HG02588 (cell line): ENCODE measurements around the gene CASK.
"Not testable (repeated sequence)": the region's sequence is repeated elsewhere in the genome, so short reads cannot be mapped to it uniquely, and the experiment has no call there.

Experiments used
- ATAC-seq: cut with Tn5 transposase; IDR thresholded peaks from one replicate; pipeline ENCODE4 v1.9.1; 2021; ENCODE audit warnings: mild to moderate bottlenecking, moderate library complexity; ENCODE audit not compliant: unreplicated experiment

CASK gene

DNA sequence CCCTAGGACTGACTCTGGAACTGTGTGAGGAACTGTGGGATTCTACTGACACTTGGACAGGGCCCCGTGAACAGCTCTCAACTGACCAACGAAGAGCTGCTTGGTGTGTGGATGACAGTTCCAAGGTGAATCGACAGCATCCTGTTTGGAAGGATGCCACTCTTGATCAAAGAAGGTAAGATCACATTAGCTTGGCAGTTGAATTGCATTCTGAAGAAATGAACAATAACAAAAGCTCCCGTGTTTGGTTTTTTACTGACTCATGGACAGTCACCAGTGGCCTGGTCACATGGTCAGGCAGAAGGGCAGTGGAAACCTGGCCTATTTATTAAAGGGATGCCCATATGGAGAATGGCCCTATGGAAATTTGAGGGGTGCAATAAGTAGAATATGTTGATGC lies 267.7 kb downstream of the CASK start:
- ATAC-seq: no peak

DNA sequence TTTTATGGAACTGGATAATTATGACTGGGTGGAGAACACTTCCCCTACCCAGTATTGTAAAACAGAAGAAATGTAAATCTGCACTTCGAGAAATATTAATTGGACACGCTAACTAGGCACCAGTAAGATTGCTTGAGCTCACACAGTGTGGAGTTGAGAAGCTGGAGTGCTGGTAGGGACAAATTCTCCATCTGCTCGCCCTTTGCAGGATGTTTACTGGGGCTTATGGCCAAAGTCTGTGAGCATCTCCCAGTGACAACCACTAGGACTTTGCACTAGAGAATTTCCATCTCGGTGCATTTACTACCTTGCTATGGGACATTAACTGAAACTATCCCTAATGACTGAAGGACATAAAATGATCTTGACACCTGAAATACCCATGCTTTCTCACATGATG lies 268.3 kb downstream of the CASK start:
- no peak for ATAC-seq

DNA sequence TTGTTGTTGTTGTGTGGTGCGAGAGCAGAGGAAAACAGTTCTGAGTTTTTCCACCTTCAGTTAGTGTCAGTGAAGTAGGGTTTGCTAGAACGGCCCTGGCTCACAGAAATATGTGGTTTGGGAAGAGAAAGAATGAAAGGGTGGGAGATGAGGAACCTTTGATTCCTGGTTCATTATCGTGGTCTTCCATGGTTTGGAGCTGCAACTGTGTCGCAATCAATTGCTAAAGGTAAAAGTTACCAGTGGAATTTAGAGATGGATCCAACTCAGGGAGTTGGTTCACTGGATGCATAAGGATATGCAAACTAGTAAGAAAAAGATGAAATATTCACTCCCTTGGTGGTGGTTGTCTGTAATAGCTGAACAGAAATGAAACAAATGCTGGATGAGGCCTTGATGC lies 270.2 kb downstream of the CASK start:
- ATAC-seq: no peak

DNA sequence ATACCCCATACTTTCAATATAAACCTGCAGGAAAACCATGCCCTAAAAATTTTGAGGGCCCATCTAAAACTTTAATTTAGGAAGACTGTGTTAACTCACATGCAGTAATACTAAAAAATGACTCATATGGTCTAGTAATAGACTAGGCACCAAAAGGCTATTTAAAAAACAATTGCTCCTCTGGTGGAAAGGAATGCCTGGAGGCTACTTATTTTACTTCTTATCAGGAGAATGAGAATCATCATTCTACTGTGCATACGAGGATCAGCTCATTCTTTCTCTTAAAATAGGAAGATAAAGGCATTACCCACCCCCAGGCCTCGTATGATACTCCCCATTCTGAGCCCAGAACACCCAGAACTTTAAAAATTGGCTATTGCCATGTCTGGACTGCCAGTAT lies 277.2 kb downstream of the CASK start:
- not testable (repeated sequence) for ATAC-seq

DNA sequence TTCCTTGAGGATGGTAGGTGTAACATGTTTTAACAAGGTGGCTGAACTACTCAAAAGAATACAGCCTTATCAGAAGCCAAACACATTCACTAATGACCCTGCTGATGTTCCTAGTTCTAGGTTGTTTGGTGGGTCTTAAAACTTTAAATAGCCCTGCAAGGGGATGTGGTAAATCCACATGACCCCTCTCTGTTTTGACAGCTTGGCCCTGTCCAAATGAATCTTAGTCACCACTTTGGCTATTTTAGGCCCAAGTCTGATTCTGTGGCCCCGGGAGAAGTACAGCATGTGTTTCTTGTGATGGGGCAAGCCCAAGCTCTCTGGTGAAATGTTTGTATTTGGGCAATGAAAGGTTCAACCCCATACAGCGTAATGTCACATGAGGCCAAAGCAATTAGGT lies 289.1 kb downstream of the CASK start:
- ATAC-seq: no peak

DNA sequence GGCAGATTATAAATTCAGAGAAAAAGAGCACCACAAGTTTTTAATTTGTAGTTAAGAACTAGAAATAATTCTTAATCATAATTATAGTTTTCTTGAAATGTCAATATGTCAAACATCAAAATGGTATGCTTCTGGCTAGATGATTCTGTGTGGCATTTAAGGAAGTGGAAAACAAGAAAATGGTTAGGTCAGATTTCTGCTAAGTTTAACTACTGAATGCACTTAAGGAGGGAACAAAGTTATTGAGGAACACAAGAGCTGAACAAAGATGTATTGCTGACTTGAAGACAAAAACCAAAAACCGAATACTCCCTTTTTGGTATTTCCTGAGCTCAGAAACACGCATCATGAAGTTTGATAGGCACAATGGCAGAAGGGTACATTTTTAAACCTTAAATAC lies 293.3 kb downstream of the CASK start:
- ATAC-seq: no peak

DNA sequence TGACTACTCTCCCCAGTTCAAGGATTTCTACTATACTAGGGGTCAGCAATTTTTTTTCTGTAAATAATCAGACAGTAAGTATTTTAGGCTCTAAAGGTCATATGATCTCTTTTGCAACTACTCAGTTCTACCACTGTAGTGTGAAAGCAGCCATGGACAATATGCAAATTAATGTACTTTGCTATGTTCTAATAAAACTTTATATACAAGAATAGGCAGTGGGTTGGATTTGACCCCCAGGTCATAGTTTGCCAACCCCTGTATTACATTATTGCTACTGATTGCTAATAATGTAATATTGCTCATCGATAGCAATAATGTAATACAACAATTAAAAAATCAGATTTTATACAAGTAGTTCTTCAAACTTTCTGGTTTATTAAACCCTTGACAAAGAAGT lies 293.8 kb downstream of the CASK start:
- no peak for ATAC-seq

DNA sequence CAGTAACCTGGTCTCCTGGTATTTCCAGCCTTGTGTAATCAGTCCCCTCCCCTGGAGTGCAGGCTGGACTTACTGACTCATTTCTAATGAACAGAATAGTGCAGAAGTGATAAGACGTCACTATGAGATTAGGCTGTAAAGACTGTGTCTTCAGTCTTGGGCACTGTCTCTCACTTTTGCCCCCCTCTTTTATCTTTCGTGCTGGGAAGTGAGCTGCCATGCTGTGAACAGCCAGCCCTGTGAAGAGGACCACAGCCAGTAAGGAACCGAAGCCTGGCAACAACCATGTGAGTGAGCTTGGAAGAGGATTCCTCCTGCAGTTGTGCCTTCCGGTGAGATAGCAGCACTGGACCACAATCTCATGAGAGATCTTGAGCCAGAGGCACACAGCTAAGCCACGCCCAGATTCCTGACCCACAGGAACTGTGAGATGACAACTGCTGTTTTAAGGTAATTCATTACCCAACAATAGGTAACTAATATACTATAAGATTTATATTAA lies 302.1 kb downstream of the CASK start:
- ATAC-seq: no peak

DNA sequence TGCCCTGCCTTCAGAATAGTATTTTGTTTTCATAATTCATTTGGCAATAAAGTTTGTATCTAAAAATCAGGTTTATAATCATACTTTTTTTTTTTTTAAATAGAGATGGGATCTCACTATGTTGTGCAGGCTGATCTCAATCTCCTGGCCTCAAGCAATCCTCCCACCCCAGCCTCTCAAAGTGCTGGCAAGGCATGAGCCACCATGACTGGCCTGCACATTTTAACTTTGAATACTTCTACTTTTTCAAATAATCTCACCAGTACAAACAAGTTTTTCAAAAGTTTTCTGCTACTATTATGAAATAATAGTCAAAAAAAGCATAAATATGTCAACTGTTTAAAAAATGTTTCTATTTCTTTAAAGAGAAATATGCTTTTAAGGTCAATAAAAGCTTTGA lies 304.1 kb downstream of the CASK start:
- no peak for ATAC-seq

DNA sequence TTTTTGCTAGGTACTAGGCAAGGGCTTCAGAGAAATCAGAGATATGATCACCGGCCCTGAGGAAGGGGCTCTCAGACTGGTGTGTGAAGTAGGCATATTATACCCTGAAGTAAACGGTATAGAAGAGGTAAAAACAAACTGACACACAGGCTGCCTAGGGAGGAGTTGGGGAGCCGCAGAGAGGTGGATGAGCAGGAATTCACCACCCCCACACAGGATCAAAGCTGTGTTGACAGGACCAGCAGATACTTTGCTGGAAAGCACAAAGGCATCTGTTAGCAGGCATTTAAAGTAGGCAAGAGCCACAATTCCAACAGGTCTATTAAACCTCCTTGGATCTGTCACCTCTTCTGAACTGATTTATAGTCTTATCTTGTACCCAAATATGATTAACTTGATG lies 306.4 kb downstream of the CASK start:
- ATAC-seq: no peak

DNA sequence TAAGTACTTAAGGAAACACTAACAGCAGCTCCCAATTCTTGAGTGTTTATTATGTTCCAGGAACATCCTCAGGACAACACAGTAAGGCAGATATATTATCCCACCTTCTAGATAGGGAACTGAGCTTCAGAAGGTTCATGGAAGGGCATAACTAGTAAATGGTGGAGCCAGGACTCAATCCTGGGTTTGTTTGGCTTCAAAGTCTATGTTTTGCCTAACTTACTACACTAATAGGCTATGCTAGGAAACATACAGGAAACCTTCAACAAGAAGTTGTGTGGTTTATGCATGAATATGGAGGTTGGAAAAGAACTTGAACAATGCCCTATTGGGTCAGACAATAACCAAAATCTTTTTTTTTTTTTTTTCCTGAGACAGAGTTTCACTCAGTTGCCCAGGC lies 307.1 kb downstream of the CASK start:
- ATAC-seq: no peak

DNA sequence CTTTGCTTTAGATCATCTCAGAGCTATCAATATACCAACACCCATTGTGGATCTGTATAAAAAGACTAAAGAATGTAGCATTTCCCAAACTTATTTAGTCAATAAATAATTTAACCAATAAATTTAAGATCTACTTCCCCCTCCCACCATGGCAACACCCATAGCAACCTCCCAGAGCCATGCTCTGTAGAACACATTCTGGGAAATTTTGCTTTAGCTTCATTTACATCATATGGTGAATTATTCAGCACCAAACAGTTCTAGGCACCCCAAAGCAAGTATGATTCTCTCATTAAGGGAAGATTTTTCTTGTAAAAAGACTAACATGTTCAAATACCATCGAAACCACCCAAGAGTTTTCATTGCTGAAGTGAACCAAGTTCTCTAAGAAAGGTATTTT lies 315.1 kb downstream of the CASK start:
- no peak for ATAC-seq

DNA sequence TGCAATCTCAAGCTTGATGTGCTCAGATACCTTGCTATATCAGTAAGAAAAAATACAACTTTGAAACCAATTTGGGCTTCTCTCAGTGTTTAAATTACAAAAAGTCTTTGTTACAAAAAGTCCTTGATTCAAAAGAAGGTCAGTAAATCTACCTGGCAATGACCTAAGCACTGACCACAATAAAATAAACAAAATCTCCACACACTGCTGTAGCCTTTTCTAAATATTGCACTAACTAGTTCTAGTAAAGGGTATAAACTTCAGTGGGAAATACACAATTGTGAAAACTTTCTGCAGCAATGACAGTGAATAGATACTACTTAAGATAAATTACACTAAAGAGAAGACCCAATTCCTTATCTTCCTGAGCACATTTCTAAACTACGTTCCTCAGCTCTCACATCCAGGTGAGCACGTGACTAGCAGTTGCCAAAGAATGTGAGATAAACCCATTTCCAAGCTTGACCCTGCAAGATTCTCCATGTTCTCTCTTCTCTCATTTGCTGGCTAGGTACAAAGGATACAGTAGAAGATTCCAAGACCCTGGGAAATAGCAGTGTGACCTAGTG lies 316.0 kb downstream of the CASK start:
- no peak for ATAC-seq

DNA sequence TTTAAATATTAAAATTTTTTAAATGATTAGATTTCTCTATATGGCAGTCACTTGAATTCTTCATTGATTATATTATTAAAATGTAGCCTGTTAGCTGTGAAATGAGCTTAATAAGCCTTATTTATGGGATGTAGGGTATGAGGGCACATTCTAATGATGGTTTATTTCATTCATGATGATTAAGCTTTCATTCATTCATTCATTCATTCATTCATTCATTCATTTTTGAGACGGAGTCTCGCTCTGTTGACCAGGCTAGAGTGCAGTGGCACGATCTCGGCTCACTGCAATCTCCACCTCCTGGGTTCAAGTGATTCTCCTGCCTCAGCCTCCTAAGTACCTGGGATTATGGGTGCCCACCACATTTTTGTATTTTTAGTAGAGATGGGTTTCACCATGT lies 317.3 kb downstream of the CASK start:
- ATAC-seq: not testable (repeated sequence)

DNA sequence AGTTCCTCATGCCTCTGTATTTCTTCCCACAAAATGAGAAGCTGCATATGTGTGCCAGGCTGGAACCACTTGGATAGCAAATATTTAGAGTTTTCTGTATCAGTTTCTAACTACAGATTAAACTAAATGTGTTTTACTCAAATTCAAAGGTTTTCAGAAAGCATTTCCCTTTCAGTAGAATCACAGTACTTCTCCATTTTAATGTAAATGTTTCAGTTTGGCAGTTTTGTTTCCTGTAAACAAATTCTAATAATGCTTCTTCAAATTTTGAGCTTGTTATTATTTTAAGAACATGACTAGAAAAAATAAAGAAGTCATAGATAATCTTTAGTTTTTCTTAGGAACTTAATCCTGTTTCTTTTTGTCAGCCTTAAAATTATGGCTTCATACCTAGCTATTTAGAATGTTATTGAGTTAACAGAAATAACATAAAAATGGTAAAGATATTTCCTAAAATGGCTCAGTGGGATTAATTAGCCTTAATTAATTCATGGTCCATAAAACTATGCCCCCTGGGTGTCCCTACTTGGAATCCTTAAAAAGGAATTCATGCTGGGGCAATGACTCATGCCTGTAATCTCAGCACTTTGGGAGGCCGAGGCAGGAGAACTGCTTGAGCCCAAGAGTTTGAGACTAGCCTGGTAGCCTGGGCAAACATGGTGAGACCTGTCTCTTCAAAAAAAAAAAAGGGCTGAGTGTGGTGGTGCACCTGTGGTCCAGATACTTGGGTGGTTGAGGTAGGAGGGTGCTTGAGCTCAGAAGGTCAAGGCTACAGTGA lies 318.4 kb downstream of the CASK start:
- no peak for ATAC-seq

DNA sequence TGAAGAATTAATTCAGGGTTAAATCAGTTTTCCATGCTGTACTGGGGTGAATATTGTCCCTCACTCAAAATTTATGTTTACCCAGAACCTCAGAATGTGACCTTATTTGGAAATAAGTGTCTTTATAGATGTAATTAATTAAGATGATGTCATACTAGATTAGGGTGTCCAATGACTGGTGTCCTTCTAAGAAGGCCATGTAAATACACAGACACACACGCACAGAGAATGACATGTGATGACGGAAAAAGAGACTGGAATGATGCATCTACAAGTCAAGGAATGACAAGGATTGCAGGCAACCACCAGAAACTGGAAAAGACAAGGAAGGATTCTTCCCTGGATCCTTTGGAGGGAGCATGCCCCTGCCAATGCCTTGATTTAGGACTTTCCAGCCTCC lies 319.2 kb downstream of the CASK start:
- ATAC-seq: no peak

DNA sequence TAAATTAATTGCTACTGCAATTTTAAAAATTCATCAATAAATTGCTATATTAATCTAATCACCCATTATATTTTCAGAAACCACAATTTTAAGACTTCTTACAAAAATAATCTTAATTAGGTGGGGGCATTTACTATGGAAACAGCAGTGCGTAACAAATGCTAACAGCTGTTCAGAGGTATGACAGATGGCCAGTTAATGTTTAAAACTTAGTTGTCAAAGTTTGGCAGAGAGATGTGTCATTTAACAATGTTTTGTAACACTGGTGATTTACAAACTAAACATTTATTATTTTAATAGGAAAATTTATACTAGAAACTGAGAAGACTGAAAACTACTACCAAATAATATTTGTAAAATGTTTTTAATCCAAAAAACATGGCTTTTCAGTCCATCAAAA lies 319.8 kb downstream of the CASK start:
- no peak for ATAC-seq

DNA sequence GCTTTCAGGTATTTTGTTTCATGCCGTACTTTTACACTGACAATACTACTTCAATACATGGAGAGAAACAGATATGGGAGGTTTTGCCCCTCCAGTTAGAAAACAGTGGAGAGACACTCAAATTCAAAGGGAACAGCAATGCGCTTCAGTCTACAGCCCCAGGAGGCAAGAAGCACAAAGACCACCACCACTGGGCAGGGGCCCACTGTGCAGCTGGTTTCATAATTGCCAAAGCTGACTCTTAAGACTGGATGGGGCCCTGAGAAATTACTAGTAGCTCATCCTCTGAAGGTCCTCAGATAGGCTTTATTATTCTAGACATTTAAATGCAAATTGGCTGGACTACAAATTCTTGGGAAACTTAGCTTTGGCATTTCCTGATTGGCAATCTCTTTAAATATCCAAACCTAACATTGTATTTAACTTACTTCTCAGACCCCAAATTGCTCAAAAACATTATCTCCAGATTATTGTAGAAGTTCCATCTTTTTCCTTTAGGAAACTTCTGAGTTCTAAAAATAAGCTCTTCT lies 320.5 kb downstream of the CASK start:
- ATAC-seq: no peak

DNA sequence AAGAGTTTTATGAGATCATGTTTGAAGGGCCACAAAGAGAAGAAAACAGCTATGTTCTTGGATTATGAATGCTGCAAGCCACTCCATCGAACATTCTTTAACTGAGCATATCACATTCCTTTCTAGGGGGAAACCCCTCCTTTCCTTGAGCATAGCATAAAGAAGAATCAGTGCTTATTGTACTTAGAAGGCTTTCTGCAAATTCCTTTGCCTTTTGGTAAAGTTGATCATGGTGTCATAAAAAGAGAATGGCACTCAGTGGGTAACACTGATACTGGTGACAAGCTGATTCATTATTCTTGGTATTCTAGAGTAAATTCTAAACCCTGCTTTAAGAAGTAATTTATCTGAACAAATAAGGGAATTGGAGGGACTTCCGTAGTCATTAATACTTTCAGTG lies 323.1 kb downstream of the CASK start:
- ATAC-seq: no peak

DNA sequence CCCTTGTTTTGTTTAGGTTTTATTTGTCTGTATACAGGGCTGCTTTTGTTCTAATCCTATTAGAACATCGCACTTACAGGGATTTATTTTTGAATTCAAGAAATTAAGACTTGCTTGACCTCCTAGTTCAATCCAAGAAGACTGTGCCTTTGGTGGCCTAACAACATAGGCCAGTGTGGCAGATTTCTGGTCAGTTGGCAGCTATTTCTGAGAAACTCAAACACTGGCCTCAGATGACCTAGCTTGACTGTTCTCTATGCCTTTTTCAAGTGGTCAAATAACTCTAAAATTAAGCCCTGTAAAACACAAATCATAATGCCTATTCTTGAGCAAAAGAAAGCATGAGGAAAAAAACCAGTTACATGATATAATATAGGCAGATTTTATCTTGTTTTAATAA lies 323.8 kb downstream of the CASK start:
- no peak for ATAC-seq

DNA sequence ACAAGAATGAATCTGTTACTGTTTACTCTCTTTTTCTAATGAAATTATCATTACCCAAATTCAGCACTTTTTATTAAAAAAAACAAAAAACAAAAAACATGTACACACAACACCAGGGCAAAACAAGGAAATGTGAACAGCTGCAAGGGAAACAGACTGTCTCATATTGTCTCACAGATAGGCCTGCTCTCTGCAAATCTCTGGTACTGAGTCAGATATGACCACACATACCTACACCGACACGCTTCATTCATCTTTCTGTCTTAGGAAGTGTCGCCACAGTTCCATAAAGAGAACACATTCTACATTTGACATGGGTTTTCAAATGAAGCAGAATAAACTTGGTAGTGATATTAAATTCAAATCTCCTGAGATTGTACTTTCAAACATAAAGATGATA lies 326.8 kb downstream of the CASK start:
- ATAC-seq: peak; percentile 84

DNA sequence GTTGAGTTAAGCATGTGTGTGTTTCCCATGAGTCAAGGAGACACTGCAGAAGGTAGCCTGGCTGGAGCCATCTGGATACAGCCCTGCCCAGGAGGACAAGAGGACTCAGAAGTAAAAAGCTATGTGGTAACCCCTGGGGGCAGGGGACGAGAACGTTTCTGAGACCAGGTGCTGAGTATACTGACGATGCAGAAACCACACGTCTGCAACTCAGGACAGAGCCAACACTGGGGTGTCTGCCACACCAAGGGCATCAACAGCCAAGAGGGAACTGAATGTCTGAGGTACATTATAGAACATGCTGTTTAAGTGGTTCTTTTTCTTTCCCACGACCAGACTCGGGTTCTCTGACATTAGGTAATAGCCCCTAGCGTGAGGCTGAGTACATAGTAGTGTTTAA lies 328.7 kb downstream of the CASK start:
- no peak for ATAC-seq

DNA sequence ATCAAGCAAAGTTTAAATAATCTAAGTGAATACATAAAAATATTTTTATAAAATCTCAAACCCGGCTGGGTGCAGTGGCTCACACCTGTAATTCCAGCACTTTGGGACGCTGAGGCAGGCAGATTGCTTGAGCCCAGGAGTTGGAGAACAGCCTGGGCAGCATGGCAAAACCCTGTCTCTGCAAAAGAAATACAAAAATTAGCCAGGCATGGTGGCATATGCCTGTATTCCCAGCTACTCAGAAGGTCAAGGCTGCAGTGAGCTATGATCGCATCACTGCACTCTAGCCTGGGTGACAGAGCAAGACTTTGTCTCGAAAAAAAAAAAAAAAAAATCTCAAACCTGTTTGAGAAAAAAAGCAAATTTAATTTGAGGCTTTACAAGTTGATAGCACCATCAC lies 331.4 kb downstream of the CASK start:
- ATAC-seq: no peak
